ENCODE results near the gene HSD17B8.
A peak's percentile ranks its signal among the peaks of the same experiment; 100 is the strongest.

The HSD17B8 gene

GRCh38 chr6:33171880-33172687, 32.4 kb upstream of the HSD17B8 start:
- DNase-seq = no peak

GRCh38 chr6:33172688-33173534, 31.5 kb upstream of the HSD17B8 start:
- DNase-seq = no peak

GRCh38 chr6:33173535-33174180, 30.8 kb upstream of the HSD17B8 start:
- DNase-seq = no peak

GRCh38 chr6:33174784-33175183, 29.7 kb upstream of the HSD17B8 start:
- DNase-seq = no peak

GRCh38 chr6:33175436-33176069, 28.9 kb upstream of the HSD17B8 start:
- no peak for DNase-seq

GRCh38 chr6:33176906-33177305, 27.5 kb upstream of the HSD17B8 start:
- DNase-seq = no peak

- DNase-seq = no peak
Measured at GRCh38 chr6:33177552-33178446, 26.7 kb upstream of the HSD17B8 start.

GRCh38 chr6:33178755-33179475, 25.5 kb upstream of the HSD17B8 start:
- no peak for DNase-seq

- no peak for DNase-seq
Measured at GRCh38 chr6:33181141-33181540, 23.3 kb upstream of the HSD17B8 start.

- no peak for DNase-seq
Measured at GRCh38 chr6:33183071-33183683, 21.3 kb upstream of the HSD17B8 start.

- DNase-seq = no peak
Measured at GRCh38 chr6:33185190-33185589, 19.3 kb upstream of the HSD17B8 start.

- DNase-seq = no peak
Measured at GRCh38 chr6:33185654-33186187, 18.7 kb upstream of the HSD17B8 start.

GRCh38 chr6:33187809-33188208, 16.6 kb upstream of the HSD17B8 start:
- DNase-seq = no peak

GRCh38 chr6:33189164-33189563, 15.3 kb upstream of the HSD17B8 start:
- no peak for DNase-seq

GRCh38 chr6:33189625-33190448, 14.6 kb upstream of the HSD17B8 start:
- DNase-seq = no peak

- DNase-seq = no peak
Measured at GRCh38 chr6:33190504-33191107, 13.8 kb upstream of the HSD17B8 start.

- no peak for DNase-seq
Measured at GRCh38 chr6:33191383-33192104, 12.9 kb upstream of the HSD17B8 start.

- peak; percentile 46 for DNase-seq
Measured at GRCh38 chr6:33192105-33192646, 12.3 kb upstream of the HSD17B8 start, which contains the start of gene COL11A2. Gene COL11A2, minus strand, starts transcription at chr6:33192467. Its CDS starts 227 bp downstream, at chr6:33192240.

Data from CD4-positive, alpha-beta T cell treated with Interleukin-12 subunit alpha and Interleukin-12 subunit beta, for 1 hour (primary cell).